Measurements from ENCODE around the gene SIGLEC11.
"Not testable (repeated sequence)": the region's sequence is repeated elsewhere in the genome, so short reads cannot be mapped to it uniquely, and the experiment has no call there.

SIGLEC11 gene

GRCh38 chr19:49988007-49988406, 27.0 kb upstream of the SIGLEC11 start:
- no peak for TF ChIP-seq ZNF274 (IDR thresholded peaks at IDR 0.05; ENCODE audit: low read depth, low read length)
- no peak overlapping the region for H3K4me3 ChIP-seq (ENCODE audit: low read length)

- TF ChIP-seq ZNF274 (IDR thresholded peaks at IDR 0.05; ENCODE audit: low read depth, low read length): no peak
- H3K4me3 ChIP-seq (ENCODE audit: low read length): no peak overlapping the region
These were observed 26.3 kb upstream of the SIGLEC11 start for GRCh38 chr19:49987159-49987698.

- no peak overlapping the region for H3K4me3 ChIP-seq (ENCODE audit: low read length)
- no peak for TF ChIP-seq ZNF274 (IDR thresholded peaks at IDR 0.05; ENCODE audit: low read depth, low read length)
These were observed 25.4 kb upstream of the SIGLEC11 start for GRCh38 chr19:49986354-49986753.

DNA sequence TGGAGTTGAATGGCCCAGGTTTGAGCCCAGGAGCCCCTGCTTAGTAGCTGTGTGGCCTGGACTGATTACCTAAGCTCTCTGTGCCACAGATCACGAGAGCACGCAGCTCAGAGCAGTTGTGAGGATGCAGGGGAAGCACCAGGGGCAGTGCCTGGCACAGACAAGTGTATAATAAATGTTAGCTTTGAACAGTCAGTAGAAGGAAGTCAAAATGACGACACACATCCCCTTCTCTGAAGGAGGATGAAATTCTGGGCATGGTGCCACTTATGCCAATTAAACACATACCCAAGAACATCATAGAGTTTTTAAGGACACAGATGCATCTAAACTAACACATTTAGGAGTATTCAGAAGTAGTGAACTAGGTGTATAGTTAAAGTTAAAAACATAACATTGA, 24.9 kb upstream of the SIGLEC11 start:
- no peak for TF ChIP-seq ZNF274 (IDR thresholded peaks at IDR 0.05; ENCODE audit: low read depth, low read length)
- H3K4me3 ChIP-seq (ENCODE audit: low read length): no peak overlapping the region

- H3K4me3 ChIP-seq (ENCODE audit: low read length): no peak overlapping the region
- TF ChIP-seq ZNF274 (IDR thresholded peaks at IDR 0.05; ENCODE audit: low read depth, low read length): no peak
These were observed 23.5 kb upstream of the SIGLEC11 start for GRCh38 chr19:49984491-49984890.

- TF ChIP-seq ZNF274 (IDR thresholded peaks at IDR 0.05; ENCODE audit: low read depth, low read length): no peak
- H3K4me3 ChIP-seq (ENCODE audit: low read length): no peak overlapping the region
These were observed 22.8 kb upstream of the SIGLEC11 start for GRCh38 chr19:49983645-49984229.

DNA sequence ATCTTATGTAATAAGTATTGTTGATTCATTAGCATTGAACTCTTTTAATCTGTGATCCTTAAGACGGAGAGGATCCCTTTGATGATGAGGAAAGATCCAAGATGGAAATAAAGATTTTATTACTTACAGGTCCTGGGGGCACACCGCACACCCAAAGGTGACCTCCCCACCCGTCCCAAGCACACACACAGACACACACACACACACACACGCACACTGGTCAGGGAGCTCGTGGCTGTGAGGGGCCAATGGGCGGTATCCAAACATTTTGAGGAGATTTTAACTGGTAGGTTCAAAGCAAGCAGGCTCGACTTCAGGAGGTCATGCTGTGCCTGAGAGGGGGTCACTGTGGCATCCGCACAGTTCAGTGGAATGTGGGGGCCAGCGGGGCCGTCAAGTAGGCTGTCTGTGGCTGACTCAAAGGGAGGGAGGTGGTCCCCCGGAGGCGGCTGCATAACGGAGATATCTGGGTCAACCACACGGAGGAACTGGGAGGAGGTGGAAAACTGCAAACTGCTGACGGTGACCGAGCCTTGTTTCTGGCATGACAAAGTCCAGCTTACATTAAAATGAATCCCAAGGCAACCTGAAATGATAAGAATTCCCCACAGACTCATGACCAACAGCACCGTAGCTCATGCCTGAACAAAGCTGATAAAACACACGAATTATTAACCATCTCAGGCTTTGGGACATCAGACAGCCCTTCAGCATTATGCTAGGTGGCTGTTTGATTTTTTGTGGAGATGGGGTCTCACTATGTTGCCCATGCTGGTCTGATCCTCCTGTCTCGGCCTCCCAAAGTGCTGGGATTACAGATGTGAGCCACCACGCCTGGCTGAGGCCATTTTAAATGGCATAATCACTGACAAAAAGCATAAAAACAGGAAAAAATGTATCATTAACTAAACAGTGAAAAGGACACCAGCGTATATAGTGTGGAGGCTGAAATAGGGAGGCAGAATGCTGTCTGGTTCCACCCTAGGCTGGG, 20.9 kb upstream of the SIGLEC11 start:
- no peak for TF ChIP-seq ZNF274 (IDR thresholded peaks at IDR 0.05; ENCODE audit: low read depth, low read length)
- no peak overlapping the region for H3K4me3 ChIP-seq (ENCODE audit: low read length)

- H3K4me3 ChIP-seq (ENCODE audit: low read length): no peak overlapping the region
These were observed 17.4 kb upstream of the SIGLEC11 start for GRCh38 chr19:49978324-49978723.

DNA sequence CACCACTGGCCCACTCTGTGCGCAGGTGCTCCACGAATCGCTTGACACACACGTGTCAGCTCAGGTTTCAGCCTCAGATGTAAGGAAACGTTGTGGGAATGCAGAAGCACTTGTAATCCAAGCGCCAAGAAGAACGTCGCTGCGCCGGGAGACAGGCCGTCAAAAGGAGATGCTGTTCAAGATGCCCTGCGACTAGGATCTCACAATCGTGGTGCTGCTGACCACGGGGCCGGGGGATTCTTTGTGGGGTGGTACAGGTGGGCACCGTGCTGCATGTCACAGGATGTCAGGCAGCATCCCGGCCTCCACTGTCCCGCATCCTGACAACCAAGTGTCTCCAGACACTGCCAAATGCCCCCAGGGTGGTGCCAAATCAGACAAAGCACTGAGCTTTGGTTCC, 16.9 kb upstream of the SIGLEC11 start:
- no peak overlapping the region for H3K4me3 ChIP-seq (ENCODE audit: low read length)
- no peak for TF ChIP-seq ZNF274 (IDR thresholded peaks at IDR 0.05; ENCODE audit: low read depth, low read length)

More at GRCh38 chr19:49978324-49978723, 17.4 kb upstream of the SIGLEC11 start:
- no peak for TF ChIP-seq ZNF274 (IDR thresholded peaks at IDR 0.05; ENCODE audit: low read depth, low read length)

GRCh38 chr19:49977076-49977475, 16.1 kb upstream of the SIGLEC11 start:
- H3K4me3 ChIP-seq (ENCODE audit: low read length): no peak overlapping the region
- TF ChIP-seq ZNF274 (IDR thresholded peaks at IDR 0.05; ENCODE audit: low read depth, low read length): no peak

- TF ChIP-seq ZNF274 (IDR thresholded peaks at IDR 0.05; ENCODE audit: low read depth, low read length): no peak
- H3K4me3 ChIP-seq (ENCODE audit: low read length): no peak overlapping the region
These were observed 15.5 kb upstream of the SIGLEC11 start for GRCh38 chr19:49976496-49976895.

DNA sequence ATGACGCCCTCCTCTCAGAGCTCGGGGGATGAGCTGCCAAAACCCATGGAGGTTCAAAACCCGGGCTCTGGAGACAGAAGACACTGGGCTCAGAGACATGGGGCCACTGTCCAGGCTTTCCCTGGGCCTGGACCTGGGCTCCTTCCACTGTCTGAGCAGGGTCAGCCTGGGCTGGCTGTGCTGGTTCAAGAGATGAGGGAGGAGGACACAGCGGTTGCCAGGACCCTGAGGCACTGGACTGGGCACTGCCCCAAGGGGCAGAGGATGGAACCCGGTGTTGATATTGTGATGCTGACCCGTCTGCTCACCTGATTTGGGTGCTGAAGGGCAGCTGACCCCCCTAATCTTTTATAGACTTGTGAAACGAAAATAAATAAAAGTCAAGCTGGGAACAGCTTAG, 14.1 kb upstream of the SIGLEC11 start:
- no peak overlapping the region for H3K4me3 ChIP-seq (ENCODE audit: low read length)
- TF ChIP-seq ZNF274 (IDR thresholded peaks at IDR 0.05; ENCODE audit: low read depth, low read length): no peak

- no peak for TF ChIP-seq ZNF274 (IDR thresholded peaks at IDR 0.05; ENCODE audit: low read depth, low read length)
- H3K4me3 ChIP-seq (ENCODE audit: low read length): no peak overlapping the region
These were observed 13.0 kb upstream of the SIGLEC11 start for GRCh38 chr19:49973987-49974386.

DNA sequence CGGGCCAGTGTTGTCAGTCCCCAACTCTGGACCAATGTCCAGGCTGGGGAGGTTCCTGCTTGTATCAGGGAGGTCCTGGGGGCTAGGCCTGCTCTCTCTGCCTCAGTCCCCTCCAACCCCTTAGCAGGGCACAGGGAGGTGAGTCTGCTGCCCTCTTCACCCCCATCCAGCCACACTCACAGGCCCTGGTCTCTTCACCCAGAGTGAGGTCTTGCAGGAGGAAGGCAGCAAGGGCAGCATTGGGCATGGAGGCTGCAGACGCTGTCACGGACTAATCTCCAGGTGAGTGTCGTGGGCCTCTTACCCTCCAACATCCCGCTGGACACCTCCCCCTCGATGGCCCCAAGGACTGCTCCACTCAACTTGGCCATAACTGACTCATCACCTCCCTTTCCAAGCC, 11.9 kb upstream of the SIGLEC11 start:
- no peak overlapping the region for H3K4me3 ChIP-seq (ENCODE audit: low read length)
- TF ChIP-seq ZNF274 (IDR thresholded peaks at IDR 0.05; ENCODE audit: low read depth, low read length): no peak

- H3K4me3 ChIP-seq (ENCODE audit: low read length): no peak overlapping the region
- TF ChIP-seq ZNF274 (IDR thresholded peaks at IDR 0.05; ENCODE audit: low read depth, low read length): no peak
These were observed 11.0 kb upstream of the SIGLEC11 start for GRCh38 chr19:49971991-49972411.

GRCh38 chr19:49969355-49969754, 8.4 kb upstream of the SIGLEC11 start:
- H3K4me3 ChIP-seq (ENCODE audit: low read length): not testable (repeated sequence)
